Breast epithelium (tissue), 4 donors: ENCODE data around the gene AGAP2. TPM values are rescaled to one million over a fixed set of nuclear protein-coding genes. Genes with fewer than 3 reads are reported as not detected.

ENCODE experiments used
- DNase-seq, 2 donors: peaks; one replicate each; pipeline ENCODE4 v3.0.0-alpha.2; 2019; ENCODE audit warnings: low spot score in 2 of 2
- H3K27ac ChIP-seq, 2 donors: fragments of 200-600 bp; sonication (generic) in 1 of 2; one replicate each; pipeline ENCODE4 v1.5.1; 2016 to 2019; ENCODE audit warnings: mild to moderate bottlenecking in 1 of 2
- H3K27me3 ChIP-seq, 2 donors: fragments of 200-600 bp; sonication (generic) in 1 of 2; one replicate each; pipeline versions ENCODE4 v1.5.1 to v1.6.0; 2017 to 2019; ENCODE audit warnings: control low read depth in 1 of 2, mild to moderate bottlenecking in 1 of 2
- H3K36me3 ChIP-seq: fragments of 200-600 bp; one replicate; pipeline ENCODE4 v1.5.1; 2019
- H3K4me1 ChIP-seq, 2 donors: fragments of 200-600 bp; sonication (generic); one replicate each; pipeline ENCODE4 v1.5.1; 2016 to 2019; ENCODE audit warnings: control low read depth in 1 of 2
- H3K4me3 ChIP-seq, 3 donors: fragments of 200-600 bp; sonication (generic); 1 replicate in 2 of 3; 2 replicates in 1 of 3; pipeline ENCODE4 v1.5.1; 2016 to 2019; ENCODE audit warnings: mild to moderate bottlenecking in 3 of 3, moderate library complexity in 2 of 3
- H3K9me3 ChIP-seq, 2 donors: fragments of 200-600 bp; sonication (generic) in 1 of 2; one replicate each; pipeline ENCODE4 v1.5.1; 2016 to 2019; ENCODE audit warnings: control low read depth in 1 of 2
- CTCF ChIP-seq, 3 donors: fragments of 450-650 bp; IDR thresholded peaks; one replicate each; pipeline ENCODE4 v1.5.1; 2016 to 2017; ENCODE audit warnings: antibody characterized with exemption in 3 of 3, mild to moderate bottlenecking in 3 of 3, moderate library complexity in 3 of 3
- POLR2A ChIP-seq: fragments of 450-650 bp; IDR thresholded peaks from one replicate; pipeline ENCODE4 v1.6.1; 2016; ENCODE audit warnings: antibody characterized with exemption, mild to moderate bottlenecking, moderate library complexity
- POLR2AphosphoS5 ChIP-seq, 3 donors: sonication (generic); formaldehyde crosslinking; IDR thresholded peaks; one replicate each; pipeline ENCODE4 v1.6.1; 2017; ENCODE audit warnings: antibody characterized with exemption in 3 of 3
- intact Hi-C: fragments of 100-400 bp; cut with DNase I; formaldehyde crosslinking; loops from one replicate; pipeline ENCODE4 v1.15.1; 2023; ENCODE audit warnings: low total_unique reads
- total RNA-seq, 3 donors: library from RNA; depleted of rRNA; stranded (reverse); fragments of >200 nt; gene quantifications; one replicate each; pipeline ENCODE4 v1.1.0, GENCODE V29; 2016

The AGAP2 gene
- total RNA-seq, 3 donors from 2014 or later, result 1.2 to 1.8 (median 1.6) TPM

- intact Hi-C loops, result no loop called here
- TF ChIP-seq POLR2AphosphoS5 (IDR thresholded peaks at IDR 0.05) (no peak), CTCF (IDR thresholded peaks at IDR 0.05) (no peak), POLR2A (no peak)
- H3K36me3 ChIP-seq, result no peaks in the 10 kb centered on the region
- peak overlapping the region in 2 of 3 donors; percentile 44 to 67 for H3K4me3 ChIP-seq
- H3K27me3 ChIP-seq, result peaks cover 17 to 41% of the 10 kb centered on the region in 2 donors
- no peak overlapping the region for H3K27ac ChIP-seq
- peaks cover 9 to 15% of the 10 kb centered on the region in 2 donors for H3K4me1 ChIP-seq
- no peaks in the 10 kb centered on the region for H3K9me3 ChIP-seq
- no peak for DNase-seq
Measured at GRCh38 chr12:57736741-57737466, 1.6 kb downstream of the AGAP2 start.

GRCh38 chr12:57735952-57736740 lies 2.4 kb downstream of the AGAP2 start:
- peaks cover 17 to 41% of the 10 kb centered on the region in 2 donors for H3K27me3 ChIP-seq
- peak overlapping the region; percentile 1 to 67 (median 44) for H3K4me3 ChIP-seq
- H3K36me3 ChIP-seq, result no peaks in the 10 kb centered on the region
- no peak for DNase-seq
- H3K4me1 ChIP-seq, result peaks cover 9 to 15% of the 10 kb centered on the region in 2 donors
- H3K27ac ChIP-seq, result no peak overlapping the region
- TF ChIP-seq POLR2A, result no peak
- no peak for TF ChIP-seq POLR2AphosphoS5 (IDR thresholded peaks at IDR 0.05)
- no peak for TF ChIP-seq CTCF (IDR thresholded peaks at IDR 0.05)
- no peaks in the 10 kb centered on the region for H3K9me3 ChIP-seq
- intact Hi-C loops, result no loop called here

GRCh38 chr12:57735198-57735855 lies 3.2 kb downstream of the AGAP2 start:
- no peak for DNase-seq
- Histone ChIP-seq H3K4me1 (peaks cover 9 to 15% of the 10 kb centered on the region in 2 donors), H3K9me3 (no peaks in the 10 kb centered on the region), H3K27ac (no peak overlapping the region), H3K36me3 (no peaks in the 10 kb centered on the region), H3K27me3 (peaks cover 17 to 41% of the 10 kb centered on the region in 2 donors), H3K4me3 (peak overlapping the region in 2 of 3 donors; percentile 44 to 67)
- intact Hi-C loops, result no loop called here
- TF ChIP-seq POLR2A (no peak), CTCF (IDR thresholded peaks at IDR 0.05) (no peak), POLR2AphosphoS5 (IDR thresholded peaks at IDR 0.05) (no peak)

- TF ChIP-seq POLR2AphosphoS5 (IDR thresholded peaks at IDR 0.05), result no peak
- TF ChIP-seq CTCF (IDR thresholded peaks at IDR 0.05), result no peak
- no peak for TF ChIP-seq POLR2A
- no peaks in the 10 kb centered on the region for H3K9me3 ChIP-seq
- peaks cover 17 to 38% of the 10 kb centered on the region in 2 donors for H3K27me3 ChIP-seq
- H3K4me1 ChIP-seq, result peaks cover 9 to 15% of the 10 kb centered on the region in 2 donors
- no peaks in the 10 kb centered on the region for H3K36me3 ChIP-seq
- DNase-seq, result no peak
- no peak overlapping the region for H3K4me3 ChIP-seq
- intact Hi-C loops, result no loop called here
- no peak overlapping the region for H3K27ac ChIP-seq
Measured at GRCh38 chr12:57734591-57734990, 4.0 kb downstream of the AGAP2 start.
